ENCODE measurements around the gene KLHL36. TPM values are rescaled to one million over a fixed set of nuclear protein-coding genes. Genes with fewer than 3 reads are reported as not detected.
A peak's percentile ranks its signal among the peaks of the same experiment; 100 is the strongest.

The KLHL36 gene
- total RNA-seq, 2 donors from 2014 or later: 44.2 to 59.2 TPM

DNA sequence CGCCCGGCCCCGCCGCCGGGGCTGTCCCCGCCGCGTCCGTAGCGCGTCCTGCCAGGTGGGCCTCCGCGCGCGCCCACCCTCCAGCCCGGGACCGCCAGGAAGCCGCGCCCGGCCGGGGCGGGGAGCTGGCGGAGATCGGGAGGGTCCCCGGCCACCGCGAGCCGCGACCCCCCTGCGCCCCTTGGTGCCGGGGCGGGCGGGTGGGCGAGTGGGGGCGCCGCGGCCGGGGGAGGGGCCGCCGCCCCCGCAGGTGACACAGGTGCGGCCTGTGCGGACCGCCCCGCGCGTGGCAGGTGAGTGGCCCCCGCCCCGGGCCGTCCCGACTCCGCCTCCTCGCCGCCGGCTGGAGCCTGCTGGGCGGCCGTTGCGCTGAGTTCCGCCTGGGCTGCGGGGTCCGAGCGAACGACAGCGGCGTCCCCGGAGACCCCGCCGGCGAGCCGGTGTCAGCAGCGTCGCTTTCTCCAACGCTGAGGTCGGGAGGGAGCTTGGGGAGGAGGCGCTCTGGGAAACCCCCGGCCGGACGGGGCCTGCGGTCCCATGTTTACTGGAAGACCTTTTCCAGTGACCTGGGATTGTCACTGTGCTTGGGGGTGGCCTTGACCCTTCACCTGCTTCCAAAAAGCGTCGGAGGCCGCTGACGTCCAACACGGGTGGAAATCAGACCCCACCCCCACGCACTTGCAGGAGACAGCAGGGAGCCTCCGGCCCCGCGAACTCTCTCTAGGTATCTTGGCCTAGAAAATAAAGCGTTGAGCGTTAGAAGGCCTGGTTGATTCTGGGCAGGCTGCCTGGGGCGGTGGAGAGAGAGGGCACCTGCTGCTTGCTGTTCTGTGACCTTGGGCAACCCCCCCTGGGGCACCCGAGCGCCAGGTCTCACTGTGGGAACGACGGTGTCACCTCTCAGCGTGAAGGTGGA, 542 bp downstream of the KLHL36 start:
- H3K27me3 ChIP-seq (ENCODE audit: control insufficient read depth, insufficient read depth, low read length, poor library complexity, severe bottlenecking): peaks cover 6% of the 10 kb centered on the region
- H3K9ac ChIP-seq (ENCODE audit: extremely low read depth, low read length, poor library complexity, severe bottlenecking): peak overlapping the region; percentile 55
- peaks cover 11% of the 10 kb centered on the region for H3K36me3 ChIP-seq (ENCODE audit: control insufficient read depth, insufficient read depth, low read length)
- H3K4me1 ChIP-seq (ENCODE audit: control insufficient read depth, insufficient read depth, low read length): no peaks in the 10 kb centered on the region
- WGBS, 2 experiments (ENCODE audit: insufficient coverage in 1 of 2, insufficient read length in 1 of 2): 3 to 11% methylated on average over 17 to 95 of the region's 96 CpGs
- TF ChIP-seq, protein P1, sequence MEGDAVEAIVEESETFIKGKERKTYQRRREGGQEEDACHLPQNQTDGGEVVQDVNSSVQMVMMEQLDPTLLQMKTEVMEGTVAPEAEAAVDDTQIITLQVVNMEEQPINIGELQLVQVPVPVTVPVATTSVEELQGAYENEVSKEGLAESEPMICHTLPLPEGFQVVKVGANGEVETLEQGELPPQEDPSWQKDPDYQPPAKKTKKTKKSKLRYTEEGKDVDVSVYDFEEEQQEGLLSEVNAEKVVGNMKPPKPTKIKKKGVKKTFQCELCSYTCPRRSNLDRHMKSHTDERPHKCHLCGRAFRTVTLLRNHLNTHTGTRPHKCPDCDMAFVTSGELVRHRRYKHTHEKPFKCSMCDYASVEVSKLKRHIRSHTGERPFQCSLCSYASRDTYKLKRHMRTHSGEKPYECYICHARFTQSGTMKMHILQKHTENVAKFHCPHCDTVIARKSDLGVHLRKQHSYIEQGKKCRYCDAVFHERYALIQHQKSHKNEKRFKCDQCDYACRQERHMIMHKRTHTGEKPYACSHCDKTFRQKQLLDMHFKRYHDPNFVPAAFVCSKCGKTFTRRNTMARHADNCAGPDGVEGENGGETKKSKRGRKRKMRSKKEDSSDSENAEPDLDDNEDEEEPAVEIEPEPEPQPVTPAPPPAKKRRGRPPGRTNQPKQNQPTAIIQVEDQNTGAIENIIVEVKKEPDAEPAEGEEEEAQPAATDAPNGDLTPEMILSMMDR (conservative IDR thresholded peaks at IDR 0.05): no peak
- peak overlapping the region; percentile 88 for H3K4me3 ChIP-seq (ENCODE audit: low read length)
- Mint-ChIP-seq H3K9me3 (no peaks in the 10 kb centered on the region), H3K4me1 (no peaks in the 10 kb centered on the region), H3K4me3 (peak overlapping the region; percentile 69), H3K27me3 (ENCODE audit: insufficient read depth) (peaks cover 19% of the 10 kb centered on the region), H3K27ac (no peak overlapping the region), H3K36me3 (ENCODE audit: low read depth) (peaks cover 20% of the 10 kb centered on the region)
- no peaks in the 10 kb centered on the region for H3K9me3 ChIP-seq (ENCODE audit: control insufficient read depth, low read length)
- DNase-seq: peak; percentile 78
- H3K27ac ChIP-seq (ENCODE audit: low read depth, low read length): no peak overlapping the region

DNA sequence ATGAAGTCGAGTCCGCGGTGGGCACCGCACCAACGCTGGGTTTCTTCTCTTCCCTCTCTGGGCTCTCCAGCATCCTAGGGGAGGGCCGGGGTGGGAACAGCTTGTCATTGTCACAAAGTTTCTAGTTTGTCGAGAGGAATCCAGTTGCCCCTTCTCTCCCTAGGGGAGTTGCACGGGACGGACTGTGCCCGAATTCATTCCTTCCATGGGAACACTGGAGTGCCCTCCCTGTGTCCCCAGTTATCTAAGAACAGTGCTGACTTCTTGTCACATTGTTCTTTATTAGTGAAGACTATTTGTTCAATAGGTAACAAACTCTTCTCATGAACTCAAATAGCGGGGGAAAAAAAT, 1.2 kb downstream of the KLHL36 start:
- no peak for DNase-seq
- Histone ChIP-seq H3K27ac (ENCODE audit: low read depth, low read length) (no peak overlapping the region), H3K9ac (ENCODE audit: extremely low read depth, low read length, poor library complexity, severe bottlenecking) (peak overlapping the region; percentile 55), H3K27me3 (ENCODE audit: control insufficient read depth, insufficient read depth, low read length, poor library complexity, severe bottlenecking) (peaks cover 6% of the 10 kb centered on the region), H3K36me3 (ENCODE audit: control insufficient read depth, insufficient read depth, low read length) (peaks cover 11% of the 10 kb centered on the region), H3K4me3 (ENCODE audit: low read length) (peak overlapping the region; percentile 88), H3K4me1 (ENCODE audit: control insufficient read depth, insufficient read depth, low read length) (no peaks in the 10 kb centered on the region), H3K9me3 (ENCODE audit: control insufficient read depth, low read length) (no peaks in the 10 kb centered on the region)
- Mint-ChIP-seq H3K36me3 (ENCODE audit: low read depth) (peaks cover 23% of the 10 kb centered on the region), H3K4me3 (peak overlapping the region; percentile 69), H3K27ac (no peak overlapping the region), H3K9me3 (no peaks in the 10 kb centered on the region), H3K27me3 (ENCODE audit: insufficient read depth) (peaks cover 19% of the 10 kb centered on the region), H3K4me1 (no peaks in the 10 kb centered on the region)
- TF ChIP-seq, protein P1 (conservative IDR thresholded peaks at IDR 0.05): no peak
- 57 to 63% methylated on average over 8 to 11 of the region's 11 CpGs for WGBS, 2 experiments (ENCODE audit: insufficient coverage in 1 of 2, insufficient read length in 1 of 2)

DNA sequence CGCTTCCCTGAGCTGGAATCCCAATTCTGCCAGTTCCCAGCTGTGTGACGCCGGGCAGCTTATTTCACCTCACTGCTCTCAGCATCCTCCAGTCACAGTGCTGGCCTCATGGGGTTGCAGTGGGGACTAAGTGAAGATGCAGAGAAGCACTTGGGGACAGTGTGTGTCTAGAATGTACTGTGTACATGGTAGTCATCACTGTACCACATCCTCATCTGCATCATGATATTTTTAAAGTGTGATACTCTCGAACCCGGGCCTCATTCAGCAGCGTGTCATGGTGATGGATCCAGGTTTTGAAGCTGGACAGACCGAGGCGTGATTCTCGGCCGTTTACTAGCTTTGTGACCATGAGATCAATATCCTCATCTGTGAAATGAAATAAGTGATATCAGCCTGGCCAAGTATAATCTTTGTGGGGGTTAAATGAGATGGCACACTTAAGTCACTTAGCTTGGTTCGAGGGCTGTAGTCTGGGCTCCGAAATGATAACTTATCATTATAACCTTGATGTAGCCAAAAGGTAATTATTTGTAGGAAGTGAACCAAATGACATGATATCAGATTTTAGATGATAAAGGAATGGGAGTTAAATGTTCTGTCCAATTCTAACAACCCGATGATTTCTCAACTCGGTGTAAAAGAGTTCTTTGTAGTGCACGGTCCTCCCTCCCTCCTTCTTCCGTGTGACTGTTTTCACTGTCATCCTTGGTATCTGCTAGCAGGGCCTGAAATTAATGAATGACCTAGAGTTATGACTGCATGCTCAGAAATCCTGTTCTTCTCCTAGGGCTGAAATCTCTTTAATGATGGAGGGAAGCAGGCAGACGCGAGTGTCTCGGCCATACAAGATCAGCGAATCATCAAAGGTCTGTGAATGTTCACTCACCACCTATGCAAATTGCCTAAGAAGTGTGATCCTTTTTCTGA, 2.0 kb downstream of the KLHL36 start:
- Histone ChIP-seq H3K9ac (ENCODE audit: extremely low read depth, low read length, poor library complexity, severe bottlenecking) (no peak overlapping the region), H3K27me3 (ENCODE audit: control insufficient read depth, insufficient read depth, low read length, poor library complexity, severe bottlenecking) (peaks cover 6% of the 10 kb centered on the region), H3K27ac (ENCODE audit: low read depth, low read length) (no peak overlapping the region), H3K36me3 (ENCODE audit: control insufficient read depth, insufficient read depth, low read length) (peaks cover 11% of the 10 kb centered on the region), H3K4me3 (ENCODE audit: low read length) (no peak overlapping the region), H3K9me3 (ENCODE audit: control insufficient read depth, low read length) (no peaks in the 10 kb centered on the region), H3K4me1 (ENCODE audit: control insufficient read depth, insufficient read depth, low read length) (no peaks in the 10 kb centered on the region)
- Mint-ChIP-seq H3K9me3 (no peaks in the 10 kb centered on the region), H3K36me3 (ENCODE audit: low read depth) (peaks cover 29% of the 10 kb centered on the region), H3K4me1 (no peaks in the 10 kb centered on the region), H3K4me3 (peak overlapping the region; percentile 69), H3K27me3 (ENCODE audit: insufficient read depth) (peaks cover 19% of the 10 kb centered on the region), H3K27ac (no peak overlapping the region)
- DNase-seq: no peak
- TF ChIP-seq, protein P1 (conservative IDR thresholded peaks at IDR 0.05): no peak
- WGBS, 2 experiments (ENCODE audit: insufficient coverage in 1 of 2, insufficient read length in 1 of 2): 87 to 95% methylated on average over 13 to 20 of the region's 20 CpGs

All from endodermal cell (in vitro differentiated cells).